ENCODE results near the gene OR5P2. TPM values are rescaled to one million over a fixed set of nuclear protein-coding genes. Genes with fewer than 3 reads are reported as not detected.
A peak's percentile ranks its signal among the peaks of the same experiment; 100 is the strongest.

The OR5P2 gene
- not detected in 2 replicates for total RNA-seq (2022)
- Bru-seq, nascent RNA = percentile 32 among the genes with signal in this experiment
- percentile 49 among the genes with signal in this experiment for BruChase-seq, experiment 1, labeled RNA remaining after a 2-hour chase
- BruChase-seq, experiment 2, labeled RNA remaining after a 6-hour chase = not detected
- long read RNA-seq = 0 reads

DNA sequence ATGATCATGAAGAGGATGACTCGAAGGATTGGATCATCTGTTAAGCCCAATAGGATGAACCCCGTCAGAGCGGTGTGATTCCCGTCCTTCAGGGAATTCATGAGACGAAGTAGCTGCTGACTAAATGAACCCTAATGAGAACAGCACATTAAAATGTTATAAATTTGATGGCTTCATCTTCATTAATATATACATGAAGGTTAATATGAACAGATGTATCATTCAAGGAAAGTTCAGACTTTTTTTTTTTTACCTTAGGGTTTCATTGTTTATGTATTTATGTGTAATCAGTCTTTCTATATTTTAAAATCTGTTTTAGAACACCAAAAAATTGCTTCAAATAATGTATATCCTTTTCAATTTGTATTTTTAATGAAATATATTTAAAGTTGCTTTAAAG is at the start of gene OR5P2:
Gene OR5P2 (minus strand): TSS at position 101 of the 400 bp plus-strand sequence. CDS start 0 bp downstream, at position 101.
- Histone ChIP-seq H3K27me3 (replicated peaks; ENCODE audit: control insufficient read depth, insufficient read depth, low read length) (no peaks in the 10 kb centered on the region), H3K4me3 (ENCODE audit: low read depth, low read length) (no peak within 1 kb of the TSS), H3K9me3 (0 out of 2 replicates have a peak, but pooled peaks cover 3% of the 10 kb centered on the region), H3K4me1 (no peaks in the 10 kb centered on the region), H3K36me3 (ENCODE audit: control insufficient read depth, insufficient read depth, low read length) (no peaks in the 10 kb centered on the region)
- BruUV-seq (replicated peaks) = no TSS peak
- intact Hi-C loops (cut with micrococcal nuclease; ENCODE audit: unreplicated experiment) = no loop called here
- no peak for TF ChIP-seq CTCF (IDR thresholded peaks at IDR 0.05; ENCODE audit: insufficient read depth in 1 of 2, low read depth in 1 of 2, low read length in 1 of 2, severe bottlenecking in 1 of 2, unreplicated experiment in 1 of 2)
- DNase-seq = no peak
- Mint-ChIP-seq H3K36me3 (ENCODE audit: insufficient read depth, unreplicated experiment) (no peaks in the 10 kb centered on the region), H3K4me1 (ENCODE audit: low read depth, unreplicated experiment) (no peaks in the 10 kb centered on the region), H3K4me3 (ENCODE audit: unreplicated experiment) (no peak within 1 kb of the TSS), H3K27ac (ENCODE audit: unreplicated experiment) (no peak within 1 kb of the TSS), H3K9me3 (ENCODE audit: unreplicated experiment) (peaks cover 24% of the 10 kb centered on the region), H3K27me3 (ENCODE audit: insufficient read depth, unreplicated experiment) (peaks cover 7% of the 10 kb centered on the region)
- CTCF ChIA-PET = no interaction called here
- POLR2A ChIA-PET = no interaction called here

- Mint-ChIP-seq H3K27ac (ENCODE audit: unreplicated experiment) (no peak overlapping the region), H3K4me1 (ENCODE audit: low read depth, unreplicated experiment) (peaks cover 6% of the 10 kb centered on the region), H3K9me3 (ENCODE audit: unreplicated experiment) (no peaks in the 10 kb centered on the region), H3K4me3 (ENCODE audit: unreplicated experiment) (no peak overlapping the region), H3K36me3 (ENCODE audit: insufficient read depth, unreplicated experiment) (no peaks in the 10 kb centered on the region), H3K27me3 (ENCODE audit: insufficient read depth, unreplicated experiment) (peaks cover 11% of the 10 kb centered on the region)
- intact Hi-C loops (cut with micrococcal nuclease; ENCODE audit: unreplicated experiment) = no loop called here
- H3K27me3 ChIP-seq (replicated peaks; ENCODE audit: control insufficient read depth, insufficient read depth, low read length) = no peaks in the 10 kb centered on the region; the same call in 1 of the 2 replicates
- CTCF ChIA-PET = no interaction called here
- DNase-seq = no peak
- H3K4me1 ChIP-seq = no peaks in the 10 kb centered on the region
- H3K9me3 ChIP-seq = no peaks in the 10 kb centered on the region
- H3K4me3 ChIP-seq (ENCODE audit: low read depth, low read length) = no peak overlapping the region
- POLR2A ChIA-PET = no interaction called here
- H3K36me3 ChIP-seq (ENCODE audit: control insufficient read depth, insufficient read depth, low read length) = no peaks in the 10 kb centered on the region
- no TSS peak for BruUV-seq (replicated peaks)
- no peak for TF ChIP-seq CTCF (IDR thresholded peaks at IDR 0.05; ENCODE audit: insufficient read depth in 1 of 2, low read depth in 1 of 2, low read length in 1 of 2, severe bottlenecking in 1 of 2, unreplicated experiment in 1 of 2)
Measured at GRCh38 chr11:7846003-7846402, 49.3 kb upstream of the OR5P2 start.

DNA sequence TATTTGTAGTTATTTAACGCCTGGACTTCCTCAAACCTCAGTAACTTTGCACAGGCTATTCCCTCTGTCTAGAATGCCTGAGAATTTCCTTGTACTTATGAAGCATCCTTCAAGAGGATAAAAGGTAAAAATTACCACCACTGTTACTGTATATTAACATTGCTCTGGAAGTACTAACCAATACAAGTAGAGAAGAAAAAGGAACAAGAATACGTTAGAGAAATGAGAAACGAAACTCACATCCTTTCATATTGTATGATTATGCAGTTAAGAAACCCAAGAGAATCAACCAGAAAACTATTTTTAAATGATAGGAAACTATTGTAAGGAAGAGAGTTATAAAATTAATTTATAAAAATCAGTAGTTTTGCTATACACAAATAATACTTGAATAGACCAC is 48.2 kb upstream of the OR5P2 start:
- Mint-ChIP-seq H3K27ac (ENCODE audit: unreplicated experiment) (no peak overlapping the region), H3K9me3 (ENCODE audit: unreplicated experiment) (no peaks in the 10 kb centered on the region), H3K27me3 (ENCODE audit: insufficient read depth, unreplicated experiment) (peaks cover 9% of the 10 kb centered on the region), H3K36me3 (ENCODE audit: insufficient read depth, unreplicated experiment) (no peaks in the 10 kb centered on the region), H3K4me3 (ENCODE audit: unreplicated experiment) (no peak overlapping the region), H3K4me1 (ENCODE audit: low read depth, unreplicated experiment) (peaks cover 6% of the 10 kb centered on the region)
- POLR2A ChIA-PET = no interaction called here
- no peaks in the 10 kb centered on the region for H3K36me3 ChIP-seq (ENCODE audit: control insufficient read depth, insufficient read depth, low read length)
- BruUV-seq (replicated peaks) = no TSS peak
- intact Hi-C loops (cut with micrococcal nuclease; ENCODE audit: unreplicated experiment) = no loop called here
- TF ChIP-seq CTCF (IDR thresholded peaks at IDR 0.05; ENCODE audit: insufficient read depth in 1 of 2, low read depth in 1 of 2, low read length in 1 of 2, severe bottlenecking in 1 of 2, unreplicated experiment in 1 of 2) = no peak
- CTCF ChIA-PET = no interaction called here
- H3K4me3 ChIP-seq (ENCODE audit: low read depth, low read length) = no peak overlapping the region
- no peak for DNase-seq
- H3K9me3 ChIP-seq = no peaks in the 10 kb centered on the region
- H3K27me3 ChIP-seq (replicated peaks; ENCODE audit: control insufficient read depth, insufficient read depth, low read length) = no peaks in the 10 kb centered on the region; the same call in 1 of the 2 replicates
- no peaks in the 10 kb centered on the region for H3K4me1 ChIP-seq
